HepG2 (cell line): Measurements from ENCODE around the gene VAX1. TPM values are rescaled to one million over a fixed set of nuclear protein-coding genes. Genes with fewer than 3 reads are reported as not detected.

Experiments used
- ATAC-seq: fragments of 200-7000 bp; cut with Tn5 transposase; 3 replicates; pipeline ENCODE4 v1.9.1; 2020; ENCODE audit warnings: mild to moderate bottlenecking, moderate library complexity
- BruUV-seq: library from RNA; stranded (reverse); fragments of 400-500 nt; replicated peaks from 2 replicates; lab custom pipeline; 2021; lab: Mats Ljungman, UMichigan
- CTCF ChIA-PET: fragments of 300-600 bp; formaldehyde crosslinking; extraction: SDS; loops from one replicate; lab custom pipeline; 2021; ENCODE audit warnings: low total read pairs, inconsistent platforms, low intra/inter-chr PET ratio; lab: Yijun Ruan, JAX
- POLR2A ChIA-PET: fragments of 350-600 bp; sonication (Branson Sonifier 250); formaldehyde crosslinking; loops from one replicate; lab custom pipeline; 2020; ENCODE audit warnings: antibody characterized with exemption, inconsistent platforms; lab: Yijun Ruan, JAX
- DNase-seq: peaks from one replicate; pipeline ENCODE4 v3.0.0-alpha.2; 2015; ENCODE audit warnings: low spot score
- FAIRE-seq: peaks from 3 replicates; lab custom pipeline; 2011; peaks lifted over from hg19 to GRCh38; lab: Jason Lieb, UNC
- H2AFZ ChIP-seq: one replicate; pipeline ENCODE4 v1.6.1; 2011; ENCODE audit warnings: low read length, inconsistent platforms
- H3K27ac ChIP-seq: fragments of 300-600 bp; 3 replicates; pipeline ENCODE4 v1.8.0; 2011; ENCODE audit warnings: mixed run types, mild to moderate bottlenecking, mixed read lengths, low read length, inconsistent platforms; ENCODE audit not compliant: insufficient read depth; ENCODE audit errors: extremely low read length
- H3K27me3 ChIP-seq, 2 experiments: fragments of 200-600 bp in 1 of 2; 2 replicates in 1 of 2; 3 replicates in 1 of 2; pipeline versions ENCODE4 v1.6.0 to v1.8.0; 2011; ENCODE audit warnings: low read length in 2 of 2, mild to moderate bottlenecking in 2 of 2, moderate library complexity in 2 of 2, inconsistent platforms in 1 of 2; ENCODE audit not compliant: insufficient read depth in 2 of 2, control insufficient read depth in 1 of 2
- H3K36me3 ChIP-seq, 2 experiments: fragments of 200-600 bp in 1 of 2; replicated peaks in 1 of 2; 2 replicates in 1 of 2; 3 replicates in 1 of 2; pipeline versions ENCODE4 v1.5.1 to v1.8.0; 2011; ENCODE audit warnings: low read length in 2 of 2, inconsistent platforms in 1 of 2; ENCODE audit not compliant: insufficient read depth in 2 of 2, control insufficient read depth in 1 of 2
- H3K4me1 ChIP-seq: 2 replicates; pipeline ENCODE4 v1.5.1; 2012; ENCODE audit warnings: low read length, inconsistent platforms; ENCODE audit not compliant: insufficient read depth
- H3K4me2 ChIP-seq: 2 replicates; pipeline ENCODE4 v1.6.0; 2011; ENCODE audit warnings: low read depth, low read length, inconsistent platforms
- H3K4me3 ChIP-seq, 3 experiments: fragments of 200-600 bp in 1 of 3; sonication (generic), shearing (Covaris generic) in 1 of 3; replicated peaks in 1 of 3; 2 replicates each; pipeline ENCODE4 v1.5.1; 2011 to 2016; ENCODE audit warnings: low read length in 3 of 3, inconsistent platforms in 2 of 3, low read depth in 2 of 3, mild to moderate bottlenecking in 2 of 3, control low read depth in 1 of 3, mixed read lengths in 1 of 3; ENCODE audit not compliant: insufficient read depth in 1 of 3
- H3K79me2 ChIP-seq: one replicate; pipeline ENCODE4 v1.6.1; 2011; ENCODE audit warnings: low read length, inconsistent platforms; ENCODE audit not compliant: insufficient read depth
- H3K9ac ChIP-seq: 2 replicates; pipeline ENCODE4 v1.6.0; 2011; ENCODE audit warnings: mild to moderate bottlenecking, low read depth, low read length, inconsistent platforms; ENCODE audit not compliant: insufficient read depth
- H3K9me3 ChIP-seq: 2 replicates; pipeline ENCODE4 v1.5.1; 2012; ENCODE audit warnings: mild to moderate bottlenecking, low read length
- H4K20me1 ChIP-seq: 2 replicates; pipeline ENCODE4 v1.6.0; 2011; ENCODE audit warnings: inconsistent platforms, mild to moderate bottlenecking, low read length, moderate library complexity; ENCODE audit not compliant: insufficient read depth
- GLMP ChIP-seq: sonication (generic); formaldehyde crosslinking; IDR thresholded peaks from 2 replicates; pipeline ENCODE4 v1.9.0; 2021; ENCODE audit warnings: missing genetic modification reagents, mild to moderate bottlenecking, borderline replicate concordance
- TSC22D2 ChIP-seq: sonication (generic); formaldehyde crosslinking; IDR thresholded peaks from 2 replicates; pipeline ENCODE4 v1.5.1; 2020; ENCODE audit warnings: missing genetic modification reagents, mild to moderate bottlenecking, borderline replicate concordance
- ZFAT ChIP-seq: sonication (generic); formaldehyde crosslinking; conservative IDR thresholded peaks from 2 replicates; pipeline ENCODE4 v1.8.1; 2023; ENCODE audit warnings: missing genetic modification reagents, inconsistent platforms
- ZFP36L1 ChIP-seq: sonication (generic); formaldehyde crosslinking; IDR thresholded peaks from 2 replicates; pipeline ENCODE4 v1.8.0; 2022; ENCODE audit warnings: mild to moderate bottlenecking, missing genetic modification reagents, moderate library complexity
- WGBS: methylation state at CpG from one replicate; pipeline ENCODE4 v1.1.6; 2017; ENCODE audit warnings: low lambda C conversion rate; 5-methylcytosine and 5-hydroxymethylcytosine counted together
- in situ Hi-C: cut with HindIII; loops from 2 replicates; pipeline ENCODE4 v1.10.0; 2017; ENCODE audit warnings: low pct_unique_long_range_greater_than_20kb; ENCODE audit not compliant: extremely low pct_ligation_motif_present
- intact Hi-C: fragments of 100-400 bp; cut with micrococcal nuclease; formaldehyde crosslinking; loops from one replicate; pipeline ENCODE4 v1.10.0; 2022; ENCODE audit not compliant: unreplicated experiment
- polyA plus RNA-seq, 8 experiments: library from polyadenylated mRNA; depleted of rRNA in 3 of 8; stranded (reverse) in 7 of 8; unstranded in 1 of 8; fragments of >200 nt; fragmentation: Illumina TruSeq in 4 of 8; extraction: Trizol in 4 of 8; gene quantifications; 2 replicates each; pipeline versions ENCODE4 v1.2.1 to v1.2.3, GENCODE V29; 2011 to 2016; ENCODE audit warnings: low read depth in 4 of 8, missing spikeins in 1 of 8, mixed read lengths in 1 of 8; ENCODE audit not compliant: insufficient read depth in 1 of 8
- total RNA-seq, 5 experiments: library from RNA; depleted of rRNA; stranded (reverse); fragments of >200 nt; fragmentation: Illumina TruSeq; extraction: Trizol; gene quantifications; 2 replicates each; pipeline ENCODE4 v1.2.3, GENCODE V29; 2016; ENCODE audit warnings: low read depth in 1 of 5
- TF ChIP-seq, protein P1 (sequence below): sonication (generic); formaldehyde crosslinking; IDR thresholded peaks from 2 replicates; pipeline ENCODE4 v1.8.1; 2023; ENCODE audit warnings: mild to moderate bottlenecking, inconsistent platforms, moderate library complexity, missing genetic modification reagents, borderline replicate concordance

VAX1 gene
- total and polyA plus RNA-seq, 2 of the 13 experiments (the other 11 are each of a cell fraction or from before 2014, with no cell fraction given) = not detected

- ChIA-PET POLR2A (no interaction called here), CTCF (no interaction called here)
- FAIRE-seq (no peak), DNase-seq (no peak), ATAC-seq (no peak)
- H3K4me1 ChIP-seq = peaks cover 10% of the 10 kb centered on the region; the same call in 1 of the 2 replicates
- H3K36me3 ChIP-seq = no peaks in the 10 kb centered on the region
- H3K4me2 ChIP-seq = 0 out of 2 replicates have a peak overlapping the region, but pooled peaks have one; percentile 18
- H2AFZ ChIP-seq = no peak overlapping the region
- 46% methylated on average over 25 of the region's 30 CpGs for WGBS
- H4K20me1 ChIP-seq = no peaks in the 10 kb centered on the region
- in situ Hi-C loops = no loop called here
- H3K4me3 ChIP-seq = no peak overlapping the region
- no peak overlapping the region for H3K9ac ChIP-seq
- H3K79me2 ChIP-seq = no peaks in the 10 kb centered on the region
- peaks cover 17 to 93% of the 10 kb centered on the region in 2 experiments for H3K27me3 ChIP-seq
- no peak overlapping the region for H3K27ac ChIP-seq
- intact Hi-C loops = no loop called here
- no peak for TF ChIP-seq ZFAT (CRISPR knock-in tag)
- TF ChIP-seq, protein P1, sequence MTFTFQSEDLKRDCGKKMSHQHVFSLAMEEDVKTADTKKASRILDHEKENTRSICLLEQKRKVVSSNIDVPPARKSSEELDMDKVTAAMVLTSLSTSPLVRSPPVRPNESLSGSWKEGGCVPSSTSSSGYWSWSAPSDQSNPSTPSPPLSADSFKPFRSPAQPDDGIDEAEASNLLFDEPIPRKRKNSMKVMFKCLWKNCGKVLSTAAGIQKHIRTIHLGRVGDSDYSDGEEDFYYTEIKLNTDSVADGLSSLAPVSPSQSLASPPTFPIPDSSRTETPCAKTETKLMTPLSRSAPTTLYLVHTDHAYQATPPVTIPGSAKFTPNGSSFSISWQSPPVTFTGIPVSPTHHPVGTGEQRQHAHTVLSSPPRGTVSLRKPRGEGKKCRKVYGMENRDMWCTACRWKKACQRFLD (CRISPR knock-in tag) = no peak
- TF ChIP-seq TSC22D2 (CRISPR knock-in tag) = no peak
- TF ChIP-seq ZFP36L1 = no peak
- TF ChIP-seq GLMP = no peak
- BruUV-seq = no TSS peak
- no peaks in the 10 kb centered on the region for H3K9me3 ChIP-seq
Measured at GRCh38 chr10:117133273-117134055, 4.6 kb downstream of the VAX1 start.
